CD14-positive monocyte (primary cell): ENCODE data around the gene GRID1. TPM values are rescaled to one million over a fixed set of nuclear protein-coding genes. Genes with fewer than 3 reads are reported as not detected.

Experiments used
- DNase-seq, 3 donors: peaks; one replicate each; pipeline ENCODE4 v3.0.0-alpha.2; 2011 to 2022
- H2AFZ ChIP-seq: 2 replicates; pipeline ENCODE4 v1.6.0; 2012; ENCODE audit warnings: mild to moderate bottlenecking, low read depth, low read length, inconsistent platforms; ENCODE audit not compliant: insufficient read depth, poor library complexity, severe bottlenecking
- H3K27ac ChIP-seq, 2 donors: 1 replicate in 1 of 2; 2 replicates in 1 of 2; pipeline ENCODE4 v1.5.1; 2012 to 2013; ENCODE audit warnings: low read length in 2 of 2, control low read depth in 1 of 2, inconsistent platforms in 1 of 2, low read depth in 1 of 2, mild to moderate bottlenecking in 1 of 2
- H3K27me3 ChIP-seq, 2 donors: one replicate each; pipeline versions ENCODE4 v1.6.0 to v1.6.1; 2011 to 2013; ENCODE audit warnings: low read length in 2 of 2; ENCODE audit not compliant: control insufficient read depth in 2 of 2, insufficient read depth in 2 of 2
- H3K36me3 ChIP-seq, 2 donors: replicated peaks in 1 of 2; 1 replicate in 1 of 2; 2 replicates in 1 of 2; pipeline versions ENCODE4 v1.5.1 to v1.6.1; 2012 to 2013; ENCODE audit warnings: low read length in 2 of 2, control low read depth in 1 of 2, inconsistent platforms in 1 of 2, mild to moderate bottlenecking in 1 of 2; ENCODE audit not compliant: insufficient read depth in 2 of 2, control insufficient read depth in 1 of 2
- H3K4me1 ChIP-seq, 2 donors: 1 replicate in 1 of 2; 2 replicates in 1 of 2; pipeline versions ENCODE4 v1.5.1 to v1.6.1; 2012 to 2013; ENCODE audit warnings: low read length in 2 of 2, control low read depth in 1 of 2, inconsistent platforms in 1 of 2, mild to moderate bottlenecking in 1 of 2, moderate library complexity in 1 of 2; ENCODE audit not compliant: insufficient read depth in 2 of 2, control insufficient read depth in 1 of 2
- H3K4me2 ChIP-seq: replicated peaks from 2 replicates; pipeline ENCODE3; 2012; ENCODE audit warnings: low read length, moderate library complexity, mild to moderate bottlenecking; ENCODE audit not compliant: poor library complexity, severe bottlenecking; ENCODE audit errors: extremely low read depth
- H3K4me3 ChIP-seq, 3 experiments: fragments of 200-600 bp in 1 of 3; sonication (generic) in 1 of 3; replicated peaks in 1 of 3; 1 replicate in 2 of 3; 2 replicates in 1 of 3; pipeline ENCODE4 v1.5.1; 2011 to 2013; ENCODE audit warnings: low read length in 3 of 3, mild to moderate bottlenecking in 3 of 3, control low read depth in 2 of 3, low read depth in 2 of 3, inconsistent platforms in 1 of 3, moderate library complexity in 1 of 3
- H3K79me2 ChIP-seq: 2 replicates; pipeline ENCODE4 v1.6.0; 2012; ENCODE audit warnings: mild to moderate bottlenecking, control low read depth, inconsistent platforms, low read length, moderate library complexity; ENCODE audit not compliant: insufficient read depth
- H3K9ac ChIP-seq: 2 replicates; pipeline ENCODE4 v1.6.0; 2017; ENCODE audit warnings: low read length, mild to moderate bottlenecking; ENCODE audit not compliant: insufficient read depth, poor library complexity, severe bottlenecking
- H3K9me3 ChIP-seq, 2 donors: replicated peaks in 1 of 2; 1 replicate in 1 of 2; 2 replicates in 1 of 2; pipeline versions ENCODE4 v1.5.1 to v1.6.1; 2012 to 2013; ENCODE audit warnings: low read length in 2 of 2, control low read depth in 1 of 2; ENCODE audit not compliant: control insufficient read depth in 1 of 2, insufficient read depth in 1 of 2
- H4K20me1 ChIP-seq: 2 replicates; pipeline ENCODE4 v1.6.0; 2012; ENCODE audit warnings: mild to moderate bottlenecking, low read length, control low read depth, moderate library complexity; ENCODE audit not compliant: insufficient read depth
- H3K27ac Mint-ChIP-seq, 7 donors: one replicate each; pipeline ENCODE4 v1.8.0; 2020; ENCODE audit warnings: mild to moderate bottlenecking in 7 of 7, mixed read lengths in 7 of 7, moderate library complexity in 6 of 7, inconsistent platforms in 2 of 7
- H3K27me3 Mint-ChIP-seq, 3 donors: one replicate each; pipeline ENCODE4 v1.8.0; 2021 to 2022; ENCODE audit warnings: low read depth in 3 of 3, mild to moderate bottlenecking in 3 of 3, mixed read lengths in 3 of 3, moderate library complexity in 3 of 3, inconsistent platforms in 1 of 3
- H3K36me3 Mint-ChIP-seq, 2 donors: one replicate each; pipeline ENCODE4 v1.8.0; 2020; ENCODE audit warnings: mixed read lengths in 2 of 2, inconsistent platforms in 1 of 2, mild to moderate bottlenecking in 1 of 2
- H3K4me1 Mint-ChIP-seq: one replicate; pipeline ENCODE4 v1.8.0; 2020; ENCODE audit warnings: mild to moderate bottlenecking, mixed read lengths
- H3K4me3 Mint-ChIP-seq, 2 donors: one replicate each; pipeline ENCODE4 v1.8.0; 2020; ENCODE audit warnings: mild to moderate bottlenecking in 2 of 2, mixed read lengths in 2 of 2, moderate library complexity in 1 of 2
- H3K9me3 Mint-ChIP-seq, 7 donors: one replicate each; pipeline ENCODE4 v1.8.0; 2020 to 2022; ENCODE audit warnings: mixed read lengths in 7 of 7, mild to moderate bottlenecking in 6 of 7, moderate library complexity in 6 of 7, inconsistent platforms in 2 of 7
- WGBS: methylation state at CpG from one replicate; pipeline ENCODE4 v1.1.5; 2013; ENCODE audit warnings: missing lambda C conversion rate; ENCODE audit not compliant: insufficient coverage; 5-methylcytosine and 5-hydroxymethylcytosine counted together
- intact Hi-C, 2 donors: fragments of 100-400 bp; cut with micrococcal nuclease; formaldehyde crosslinking; loops; one replicate each; pipeline versions ENCODE4 v1.15.0 to v1.15.1; 2023
- polyA plus RNA-seq, 3 donors: library from polyadenylated mRNA; depleted of rRNA in 1 of 3; unstranded in 2 of 3; stranded (reverse) in 1 of 3; fragments of 300-500 nt in 2 of 3; fragments of >200 nt in 1 of 3; fragmentation: Illumina TruSeq in 2 of 3; gene quantifications; 1 replicate in 2 of 3; 2 replicates in 1 of 3; pipeline ENCODE4 v1.2.3, GENCODE V29; 2012 to 2021
- TF ChIP-seq, protein P1 (sequence below): fragments of 200-600 bp; IDR thresholded peaks from one replicate; pipeline ENCODE4 v1.8.0; 2022; ENCODE audit warnings: antibody characterized with exemption, mild to moderate bottlenecking

The GRID1 gene
- polyA plus RNA-seq, 3 donors = not detected

DNA sequence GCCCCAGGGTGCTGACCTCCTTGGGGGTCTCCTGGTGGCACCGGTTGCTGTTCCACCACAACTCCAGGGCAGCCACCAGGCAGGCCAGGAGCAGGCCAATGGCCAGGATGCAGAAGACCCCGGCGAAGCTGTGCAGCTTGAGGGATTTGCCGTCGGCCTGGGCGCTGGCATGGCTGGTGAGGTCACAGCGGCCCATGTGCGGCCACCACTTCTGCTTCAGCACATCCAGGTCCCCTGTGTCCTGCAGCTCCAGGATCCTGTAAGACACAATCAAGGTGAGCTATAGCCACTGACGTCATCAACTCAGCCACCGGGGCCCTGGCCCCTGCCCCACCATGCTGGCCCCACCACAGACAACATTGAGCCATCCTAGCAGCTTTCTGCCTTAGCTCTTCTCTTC is 753.2 kb downstream of the GRID1 start:
- H3K27ac ChIP-seq = no peak overlapping the region
- peaks cover 0 to 3% (median 0%) of the 10 kb centered on the region in 3 donors for H3K27me3 Mint-ChIP-seq
- TF ChIP-seq, protein P1, sequence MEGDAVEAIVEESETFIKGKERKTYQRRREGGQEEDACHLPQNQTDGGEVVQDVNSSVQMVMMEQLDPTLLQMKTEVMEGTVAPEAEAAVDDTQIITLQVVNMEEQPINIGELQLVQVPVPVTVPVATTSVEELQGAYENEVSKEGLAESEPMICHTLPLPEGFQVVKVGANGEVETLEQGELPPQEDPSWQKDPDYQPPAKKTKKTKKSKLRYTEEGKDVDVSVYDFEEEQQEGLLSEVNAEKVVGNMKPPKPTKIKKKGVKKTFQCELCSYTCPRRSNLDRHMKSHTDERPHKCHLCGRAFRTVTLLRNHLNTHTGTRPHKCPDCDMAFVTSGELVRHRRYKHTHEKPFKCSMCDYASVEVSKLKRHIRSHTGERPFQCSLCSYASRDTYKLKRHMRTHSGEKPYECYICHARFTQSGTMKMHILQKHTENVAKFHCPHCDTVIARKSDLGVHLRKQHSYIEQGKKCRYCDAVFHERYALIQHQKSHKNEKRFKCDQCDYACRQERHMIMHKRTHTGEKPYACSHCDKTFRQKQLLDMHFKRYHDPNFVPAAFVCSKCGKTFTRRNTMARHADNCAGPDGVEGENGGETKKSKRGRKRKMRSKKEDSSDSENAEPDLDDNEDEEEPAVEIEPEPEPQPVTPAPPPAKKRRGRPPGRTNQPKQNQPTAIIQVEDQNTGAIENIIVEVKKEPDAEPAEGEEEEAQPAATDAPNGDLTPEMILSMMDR = no peak
- H3K27me3 ChIP-seq = no peaks in the 10 kb centered on the region
- H3K9me3 ChIP-seq = peaks cover 0 to 6% of the 10 kb centered on the region in 2 donors
- no peak overlapping the region for H3K4me3 ChIP-seq
- no peaks in the 10 kb centered on the region for H3K79me2 ChIP-seq
- no peaks in the 10 kb centered on the region for H3K4me1 Mint-ChIP-seq
- no peak overlapping the region for H2AFZ ChIP-seq
- H3K27ac Mint-ChIP-seq = no peak overlapping the region
- DNase-seq = no peak
- peaks cover 0 to 5% (median 2%) of the 10 kb centered on the region in 7 donors for H3K9me3 Mint-ChIP-seq
- H4K20me1 ChIP-seq = no peaks in the 10 kb centered on the region
- H3K4me1 ChIP-seq = no peaks in the 10 kb centered on the region
- no peak overlapping the region for H3K9ac ChIP-seq
- WGBS = 97% methylated on average over 10 of the region's 10 CpGs
- intact Hi-C loops = no loop called here
- no peak overlapping the region for H3K4me2 ChIP-seq
- no peaks in the 10 kb centered on the region for H3K36me3 Mint-ChIP-seq
- no peak overlapping the region for H3K4me3 Mint-ChIP-seq
- no peaks in the 10 kb centered on the region for H3K36me3 ChIP-seq

- 0% methylated on average over 1 of the region's 6 CpGs for WGBS
- Histone ChIP-seq H3K36me3 (no peaks in the 10 kb centered on the region), H4K20me1 (no peaks in the 10 kb centered on the region), H3K27me3 (no peaks in the 10 kb centered on the region), H3K79me2 (no peaks in the 10 kb centered on the region), H3K9ac (no peak overlapping the region), H3K27ac (no peak overlapping the region), H3K9me3 (peaks cover 0 to 6% of the 10 kb centered on the region in 2 donors), H3K4me3 (no peak overlapping the region), H3K4me2 (no peak overlapping the region), H3K4me1 (no peaks in the 10 kb centered on the region), H2AFZ (no peak overlapping the region)
- no peak overlapping the region for H3K4me3 Mint-ChIP-seq
- no peak for DNase-seq
- H3K27me3 Mint-ChIP-seq = peaks cover 0 to 3% (median 0%) of the 10 kb centered on the region in 3 donors
- H3K9me3 Mint-ChIP-seq = peaks cover 0 to 5% (median 2%) of the 10 kb centered on the region in 7 donors
- no peaks in the 10 kb centered on the region for H3K4me1 Mint-ChIP-seq
- H3K27ac Mint-ChIP-seq = no peak overlapping the region
- no peaks in the 10 kb centered on the region for H3K36me3 Mint-ChIP-seq
- TF ChIP-seq, protein P1 = no peak
- intact Hi-C loops = no loop called here
Measured at GRCh38 chr10:85612833-85613232, 753.8 kb downstream of the GRID1 start.
